SK-N-SH (cell line): ENCODE results near the gene OSCAR. TPM values are rescaled to one million over a fixed set of nuclear protein-coding genes. Genes with fewer than 3 reads are reported as not detected.

Experiments used
- CTCF ChIA-PET: fragments of 300-600, 350-600 bp; formaldehyde crosslinking; extraction: SDS; loops from one replicate; lab custom pipeline; 2021; lab: Yijun Ruan, JAX
- POLR2A ChIA-PET: fragments of 350-600 bp; sonication (Branson Sonifier 250); formaldehyde crosslinking; extraction: SDS; loops from one replicate; lab custom pipeline; 2020; ENCODE audit warnings: antibody characterized with exemption, inconsistent platforms; lab: Yijun Ruan, JAX
- DNase-seq: peaks from one replicate; pipeline ENCODE4 v3.0.0; 2012
- H2AFZ ChIP-seq: fragments of 200-600 bp; sonication (generic); 2 replicates; pipeline ENCODE4 v1.8.1; 2016; ENCODE audit warnings: antibody characterized with exemption, mild to moderate bottlenecking, low read depth
- H3F3A ChIP-seq: fragments of 200-600 bp; sonication (generic); replicated peaks from 2 replicates; pipeline ENCODE3; 2016; ENCODE audit warnings: antibody characterized with exemption, mild to moderate bottlenecking; ENCODE audit not compliant: insufficient read depth
- H3K27ac ChIP-seq, 2 experiments: fragments of 200-500 bp in 1 of 2; fragments of 200-600 bp in 1 of 2; sonication (Bioruptor generic) in 1 of 2; sonication (generic), shearing (Covaris generic) in 1 of 2; 2 replicates each; pipeline versions ENCODE4 v1.5.1 to v1.6.1; 2014 to 2016; ENCODE audit warnings: low read depth in 2 of 2, inconsistent platforms in 1 of 2, low read length in 1 of 2, mild to moderate bottlenecking in 1 of 2, mixed read lengths in 1 of 2
- H3K27me3 ChIP-seq: fragments of 200-600 bp; sonication (generic), shearing (Covaris generic); 2 replicates; pipeline ENCODE4 v1.6.1; 2016; ENCODE audit warnings: mixed run types; ENCODE audit not compliant: insufficient read depth
- H3K36me3 ChIP-seq, 2 experiments: fragments of 200-500 bp in 1 of 2; fragments of 200-600 bp in 1 of 2; sonication (Bioruptor generic) in 1 of 2; sonication (generic) in 1 of 2; replicated peaks in 1 of 2; 2 replicates each; pipeline versions ENCODE3 to v1.5.1; 2014 to 2016; ENCODE audit warnings: low read length in 1 of 2, mild to moderate bottlenecking in 1 of 2; ENCODE audit not compliant: insufficient read depth in 2 of 2, control insufficient read depth in 1 of 2
- H3K4me1 ChIP-seq, 2 experiments: fragments of 200-500 bp in 1 of 2; fragments of 200-600 bp in 1 of 2; sonication (Bioruptor generic) in 1 of 2; sonication (generic), shearing (Covaris generic) in 1 of 2; 2 replicates each; pipeline versions ENCODE4 v1.5.1 to v1.6.1; 2014 to 2016; ENCODE audit warnings: low read depth in 1 of 2, low read length in 1 of 2, mixed run types in 1 of 2; ENCODE audit not compliant: insufficient read depth in 2 of 2, control insufficient read depth in 1 of 2
- H3K4me2 ChIP-seq: fragments of 200-600 bp; sonication (generic), shearing (Covaris generic); 2 replicates; pipeline ENCODE4 v1.6.1; 2017; ENCODE audit warnings: mixed run types
- H3K4me3 ChIP-seq, 2 experiments: fragments of 200-500 bp in 1 of 2; fragments of 200-600 bp in 1 of 2; sonication (Bioruptor generic) in 1 of 2; sonication (generic), shearing (Covaris generic) in 1 of 2; 2 replicates each; pipeline versions ENCODE4 v1.5.1 to v1.8.1; 2014 to 2016; ENCODE audit warnings: low read depth in 2 of 2, inconsistent platforms in 1 of 2, low read length in 1 of 2, mild to moderate bottlenecking in 1 of 2, mixed read lengths in 1 of 2, moderate library complexity in 1 of 2
- H3K79me2 ChIP-seq: fragments of 200-600 bp; sonication (generic); 2 replicates; pipeline ENCODE4 v1.8.1; 2017; ENCODE audit warnings: mild to moderate bottlenecking; ENCODE audit not compliant: insufficient read depth
- H3K9ac ChIP-seq: fragments of 200-600 bp; sonication (generic); 2 replicates; pipeline ENCODE4 v1.6.1; 2017; ENCODE audit warnings: mixed run types
- H3K9me2 ChIP-seq: fragments of 200-600 bp; sonication (generic); 2 replicates; pipeline ENCODE4 v1.6.1; 2017; ENCODE audit warnings: mixed run types
- H3K9me3 ChIP-seq: fragments of 200-600 bp; sonication (generic); 2 replicates; pipeline ENCODE4 v1.6.1; 2017; ENCODE audit warnings: mixed run types, mild to moderate bottlenecking, moderate library complexity
- H4K20me1 ChIP-seq: fragments of 200-600 bp; sonication (generic); 2 replicates; pipeline ENCODE4 v1.6.1; 2017; ENCODE audit warnings: mild to moderate bottlenecking, mixed run types; ENCODE audit not compliant: insufficient read depth
- CHD2 ChIP-seq: fragments of 150-350 bp; IDR thresholded peaks from 2 replicates; pipeline ENCODE4 v1.6.1; 2018; ENCODE audit warnings: low read length; ENCODE audit not compliant: partially characterized antibody
- MAX ChIP-seq: IDR thresholded peaks from 2 replicates; pipeline ENCODE4 v1.4.0; 2012; ENCODE audit warnings: low read depth
- NRF1 ChIP-seq: IDR thresholded peaks from 2 replicates; pipeline ENCODE4 v1.6.1; 2012; ENCODE audit warnings: low read depth, mild to moderate bottlenecking, low read length
- RCOR1 ChIP-seq: fragments of 150-350 bp; IDR thresholded peaks from 2 replicates; pipeline ENCODE4 v1.6.1; 2017; ENCODE audit warnings: antibody characterized with exemption, low read length
- REST ChIP-seq: IDR thresholded peaks from 2 replicates; pipeline ENCODE4 v1.6.1; 2012; ENCODE audit warnings: mild to moderate bottlenecking, low read depth, low read length, moderate library complexity
- TAF1 ChIP-seq: IDR thresholded peaks from 2 replicates; pipeline ENCODE4 v1.6.1; 2012; ENCODE audit warnings: low read depth, mild to moderate bottlenecking, low read length, moderate library complexity, borderline replicate concordance
- TEAD4 ChIP-seq: IDR thresholded peaks from 2 replicates; pipeline ENCODE4 v1.4.0; 2012; ENCODE audit warnings: mild to moderate bottlenecking, borderline replicate concordance; ENCODE audit not compliant: insufficient read depth
- WGBS: methylation state at CpG from one replicate; pipeline ENCODE4 v1.1.6; 2017; ENCODE audit warnings: low lambda C conversion rate; 5-methylcytosine and 5-hydroxymethylcytosine counted together
- polyA plus RNA-seq, 3 experiments: library from polyadenylated mRNA; depleted of rRNA; stranded (reverse); fragments of >200 nt; gene quantifications; 2 replicates each; pipeline ENCODE4 v1.2.3, GENCODE V29; 2012
- TF ChIP-seq, protein P1 (sequence below): fragments of 150-350 bp; IDR thresholded peaks from 2 replicates; pipeline ENCODE4 v1.6.1; 2016; ENCODE audit warnings: mild to moderate bottlenecking, low read depth, low read length
- TF ChIP-seq, protein P2 (sequence below): IDR thresholded peaks from 2 replicates; pipeline ENCODE4 v1.4.0; 2012; ENCODE audit warnings: low read depth, borderline replicate concordance

OSCAR gene
- polyA plus RNA-seq, 1 of the 3 experiments (the other 2 are of a cell fraction) = 1.2 TPM

DNA sequence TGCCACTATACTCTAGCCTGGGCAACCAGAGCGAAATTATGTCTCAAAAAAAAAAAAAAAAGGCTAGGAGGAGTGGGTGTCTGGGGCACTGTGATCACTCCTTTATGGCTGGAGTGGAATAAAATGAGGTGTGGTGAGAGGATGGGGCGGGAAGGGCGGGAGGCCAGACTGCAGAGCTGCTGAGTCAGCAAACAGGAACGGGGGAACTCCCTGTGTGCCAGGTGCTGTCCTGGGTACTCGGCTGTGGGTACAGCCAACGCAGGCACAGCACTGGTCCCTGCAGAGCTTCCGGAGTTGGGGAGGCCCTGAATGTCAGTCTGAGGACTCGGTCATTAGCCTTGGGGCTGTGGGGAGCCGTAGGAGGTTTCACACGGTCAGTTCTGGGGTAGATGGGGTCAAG lies 20.7 kb upstream of the OSCAR start:
- H2AFZ ChIP-seq = no peak overlapping the region
- H3K4me2 ChIP-seq = no peak overlapping the region
- TF ChIP-seq TAF1 = no peak
- TF ChIP-seq, protein P1, sequence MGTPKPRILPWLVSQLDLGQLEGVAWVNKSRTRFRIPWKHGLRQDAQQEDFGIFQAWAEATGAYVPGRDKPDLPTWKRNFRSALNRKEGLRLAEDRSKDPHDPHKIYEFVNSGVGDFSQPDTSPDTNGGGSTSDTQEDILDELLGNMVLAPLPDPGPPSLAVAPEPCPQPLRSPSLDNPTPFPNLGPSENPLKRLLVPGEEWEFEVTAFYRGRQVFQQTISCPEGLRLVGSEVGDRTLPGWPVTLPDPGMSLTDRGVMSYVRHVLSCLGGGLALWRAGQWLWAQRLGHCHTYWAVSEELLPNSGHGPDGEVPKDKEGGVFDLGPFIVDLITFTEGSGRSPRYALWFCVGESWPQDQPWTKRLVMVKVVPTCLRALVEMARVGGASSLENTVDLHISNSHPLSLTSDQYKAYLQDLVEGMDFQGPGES = no peak
- TF ChIP-seq CHD2 = no peak
- no peak for TF ChIP-seq NRF1
- no peak for TF ChIP-seq TEAD4
- TF ChIP-seq, protein P2, sequence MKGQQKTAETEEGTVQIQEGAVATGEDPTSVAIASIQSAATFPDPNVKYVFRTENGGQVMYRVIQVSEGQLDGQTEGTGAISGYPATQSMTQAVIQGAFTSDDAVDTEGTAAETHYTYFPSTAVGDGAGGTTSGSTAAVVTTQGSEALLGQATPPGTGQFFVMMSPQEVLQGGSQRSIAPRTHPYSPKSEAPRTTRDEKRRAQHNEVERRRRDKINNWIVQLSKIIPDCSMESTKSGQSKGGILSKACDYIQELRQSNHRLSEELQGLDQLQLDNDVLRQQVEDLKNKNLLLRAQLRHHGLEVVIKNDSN = no peak
- TF ChIP-seq REST = no peak
- no peak for TF ChIP-seq MAX
- no peak for TF ChIP-seq RCOR1
- DNase-seq = no peak
- H3K27me3 ChIP-seq = no peaks in the 10 kb centered on the region
- ChIA-PET CTCF (no interaction called here), POLR2A (no interaction called here)
- no peak overlapping the region for H3K27ac ChIP-seq
- no peaks in the 10 kb centered on the region for H3K9me2 ChIP-seq
- no peak overlapping the region for H3K4me3 ChIP-seq
- H4K20me1 ChIP-seq = no peaks in the 10 kb centered on the region
- WGBS = 94% methylated on average over 8 of the region's 10 CpGs
- H3K4me1 ChIP-seq = peaks cover 0 to 6% of the 10 kb centered on the region in 2 experiments; a peak in 1 of 4 replicates
- H3K79me2 ChIP-seq = peaks cover 20% of the 10 kb centered on the region
- H3F3A ChIP-seq = no peaks in the 10 kb centered on the region
- H3K9ac ChIP-seq = no peak overlapping the region
- H3K36me3 ChIP-seq = peaks cover 18 to 53% of the 10 kb centered on the region in 2 experiments
- no peaks in the 10 kb centered on the region for H3K9me3 ChIP-seq
